ENCODE measurements around the gene AFP. TPM values are rescaled to one million over a fixed set of nuclear protein-coding genes. Genes with fewer than 3 reads are reported as not detected.

Gene AFP
- total RNA-seq, 1 donor: not detected

DNA sequence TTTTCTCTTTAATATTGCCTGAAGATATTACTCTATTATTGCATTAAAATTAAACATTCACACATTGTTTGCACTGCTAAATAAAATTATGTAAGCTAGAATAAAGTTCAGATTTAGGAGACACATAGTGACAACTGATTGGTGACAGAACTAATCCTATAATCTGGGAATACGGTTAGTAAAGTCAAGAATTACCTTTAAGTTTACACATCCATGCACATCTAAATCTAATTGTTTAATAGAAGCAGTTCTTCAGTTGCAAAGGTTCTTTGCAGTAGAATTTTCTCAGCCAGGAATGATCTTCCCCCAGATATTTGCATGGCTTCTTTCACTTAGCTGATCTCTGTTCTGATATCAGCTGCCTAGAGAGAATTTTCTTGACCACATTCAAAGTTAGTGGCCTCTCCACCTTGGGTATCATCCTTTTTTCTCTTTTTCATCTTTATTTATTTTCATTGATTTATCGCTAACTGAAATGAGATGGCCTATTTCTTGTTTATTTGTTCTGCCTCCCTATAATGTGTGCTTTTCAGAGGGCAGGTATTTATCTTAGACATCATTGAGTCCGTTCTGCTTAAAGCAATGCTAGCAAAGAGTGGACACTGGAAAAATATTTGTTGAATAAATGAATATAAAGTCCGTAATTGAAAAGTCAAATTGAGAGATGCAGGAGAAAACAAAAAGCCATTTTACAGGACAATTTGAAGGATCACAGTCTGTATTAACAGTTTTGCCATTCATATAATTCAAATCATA is 12.6 kb downstream of the AFP start:
- DNase-seq (ENCODE audit: low read depth): no peak
- H3K4me3 ChIP-seq (ENCODE audit: low read depth, low read length): no peak overlapping the region
- no peak for TF ChIP-seq CTCF (IDR thresholded peaks at IDR 0.05; ENCODE audit: insufficient read depth, low read depth, low read length)

DNA sequence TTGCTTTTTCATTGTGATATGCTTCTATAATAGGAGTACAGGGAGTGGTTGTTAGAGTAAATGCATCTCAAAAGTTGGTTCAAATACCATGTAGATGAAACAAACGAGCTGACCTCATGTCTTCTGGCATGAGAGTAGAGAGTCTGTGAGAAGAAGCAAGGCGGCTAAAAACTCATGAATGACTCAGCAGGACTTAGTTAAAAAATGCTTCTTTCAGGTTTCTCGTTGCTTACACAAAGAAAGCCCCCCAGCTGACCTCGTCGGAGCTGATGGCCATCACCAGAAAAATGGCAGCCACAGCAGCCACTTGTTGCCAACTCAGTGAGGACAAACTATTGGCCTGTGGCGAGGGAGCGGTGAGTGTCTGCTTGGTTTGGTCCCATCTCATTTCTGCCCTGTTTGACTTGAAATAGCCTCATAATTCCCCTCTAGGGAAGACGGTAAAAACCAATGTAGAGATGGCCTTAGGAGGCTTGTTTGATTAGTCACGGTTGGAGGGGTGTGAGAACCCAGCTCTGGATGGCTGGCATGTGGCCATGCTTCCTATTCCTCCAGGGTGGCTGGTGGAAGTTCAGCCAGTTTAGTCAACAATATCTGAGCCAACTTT is 14.5 kb downstream of the AFP start:
- peak; percentile 44 for DNase-seq (ENCODE audit: low read depth)
- H3K4me3 ChIP-seq (ENCODE audit: low read depth, low read length): no peak overlapping the region
- no peak for TF ChIP-seq CTCF (IDR thresholded peaks at IDR 0.05; ENCODE audit: insufficient read depth, low read depth, low read length)

- peak; percentile 9 for DNase-seq (ENCODE audit: low read depth)
Observed at GRCh38 chr4:73451404-73451803, 15.4 kb downstream of the AFP start.

GRCh38 chr4:73451981-73452747 is 16.1 kb downstream of the AFP start:
- DNase-seq (ENCODE audit: low read depth): no peak
- H3K4me3 ChIP-seq (ENCODE audit: low read depth, low read length): no peak overlapping the region
- TF ChIP-seq CTCF (IDR thresholded peaks at IDR 0.05; ENCODE audit: insufficient read depth, low read depth, low read length): no peak

More at GRCh38 chr4:73451404-73451803, 15.4 kb downstream of the AFP start:
- TF ChIP-seq CTCF (IDR thresholded peaks at IDR 0.05; ENCODE audit: insufficient read depth, low read depth, low read length): no peak
- no peak overlapping the region for H3K4me3 ChIP-seq (ENCODE audit: low read depth, low read length)

DNA sequence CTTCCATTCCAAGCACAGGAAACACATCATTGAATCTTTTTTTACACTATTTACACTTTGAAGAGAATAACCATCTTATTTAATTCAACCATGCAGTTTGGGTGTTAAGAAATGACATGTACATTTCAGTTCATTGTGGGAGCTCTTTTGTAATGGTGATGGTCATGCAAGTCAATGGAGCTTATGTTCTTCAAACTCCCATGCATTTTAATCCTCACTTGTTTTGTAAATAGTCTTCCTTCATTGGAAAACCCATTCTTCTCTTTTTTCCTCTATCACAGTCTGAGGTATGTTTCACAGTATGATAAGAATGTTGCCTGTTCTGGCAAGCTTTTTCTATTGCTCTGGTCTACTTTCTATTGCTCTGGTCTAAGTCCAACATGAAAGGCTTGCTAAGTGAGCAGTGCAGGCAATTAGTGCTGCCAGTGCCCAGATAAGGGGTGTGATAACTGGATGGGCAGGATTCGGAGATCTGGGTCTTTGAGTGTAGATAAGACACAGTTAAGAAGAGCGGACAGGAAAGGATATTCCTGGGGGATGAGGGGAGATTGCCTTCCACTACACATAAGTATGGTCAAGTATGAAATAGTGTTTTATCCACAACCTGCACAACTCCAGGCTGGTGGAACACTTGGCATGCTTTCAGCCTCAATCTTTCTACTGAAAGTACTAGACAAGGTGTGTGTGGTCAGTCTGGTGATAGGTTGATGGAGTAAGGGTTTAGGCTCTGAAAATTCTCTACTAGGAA is 17.1 kb downstream of the AFP start:
- TF ChIP-seq CTCF (IDR thresholded peaks at IDR 0.05; ENCODE audit: insufficient read depth, low read depth, low read length): no peak
- no peak for DNase-seq (ENCODE audit: low read depth)
- no peak overlapping the region for H3K4me3 ChIP-seq (ENCODE audit: low read depth, low read length)

DNA sequence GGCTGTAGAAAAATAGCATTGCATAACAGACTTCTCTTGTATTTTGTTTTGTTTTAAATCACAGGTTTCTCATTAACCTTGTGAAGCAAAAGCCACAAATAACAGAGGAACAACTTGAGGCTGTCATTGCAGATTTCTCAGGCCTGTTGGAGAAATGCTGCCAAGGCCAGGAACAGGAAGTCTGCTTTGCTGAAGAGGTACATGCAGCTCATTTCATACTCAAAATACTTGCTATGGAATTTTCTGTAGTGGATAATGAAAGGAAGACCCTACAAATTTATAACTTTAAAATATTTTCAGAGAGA is 17.6 kb downstream of the AFP start:
- H3K4me3 ChIP-seq (ENCODE audit: low read depth, low read length): no peak overlapping the region
- DNase-seq (ENCODE audit: low read depth): peak; percentile 12
- TF ChIP-seq CTCF (IDR thresholded peaks at IDR 0.05; ENCODE audit: insufficient read depth, low read depth, low read length): no peak
